Sciatic nerve (tissue), 2 donors: ENCODE measurements around the gene LINGO4. TPM values are rescaled to one million over a fixed set of nuclear protein-coding genes. Genes with fewer than 3 reads are reported as not detected.

ENCODE experiments used
- ATAC-seq: fragments of 200-7000 bp; cut with Tn5 transposase; one replicate; pipeline ENCODE4 v1.9.1; 2020; ENCODE audit warnings: mild to moderate bottlenecking, moderate library complexity
- DNase-seq: peaks from one replicate; pipeline ENCODE4 v3.0.0-alpha.2; 2020; ENCODE audit warnings: low spot score
- intact Hi-C: fragments of 100-400 bp; cut with DNase I; formaldehyde crosslinking; loops from one replicate; pipeline ENCODE4 v1.14.2; 2022
- total RNA-seq: library from RNA; stranded (reverse); fragmentation: NEBNext Ultra II Directional; extraction: Animal tissue kit (Norgen Biotek cat#: 25700); gene quantifications from one replicate; pipeline ENCODE4 v1.2.1, GENCODE V29; 2021
- donor health status: DM: no; HTN: no; CAD: no.
- donor health status: DM: no; HTN: no; CAD: no.

The LINGO4 gene
- total RNA-seq, 1 donor from 2014 or later, result not detected

DNA sequence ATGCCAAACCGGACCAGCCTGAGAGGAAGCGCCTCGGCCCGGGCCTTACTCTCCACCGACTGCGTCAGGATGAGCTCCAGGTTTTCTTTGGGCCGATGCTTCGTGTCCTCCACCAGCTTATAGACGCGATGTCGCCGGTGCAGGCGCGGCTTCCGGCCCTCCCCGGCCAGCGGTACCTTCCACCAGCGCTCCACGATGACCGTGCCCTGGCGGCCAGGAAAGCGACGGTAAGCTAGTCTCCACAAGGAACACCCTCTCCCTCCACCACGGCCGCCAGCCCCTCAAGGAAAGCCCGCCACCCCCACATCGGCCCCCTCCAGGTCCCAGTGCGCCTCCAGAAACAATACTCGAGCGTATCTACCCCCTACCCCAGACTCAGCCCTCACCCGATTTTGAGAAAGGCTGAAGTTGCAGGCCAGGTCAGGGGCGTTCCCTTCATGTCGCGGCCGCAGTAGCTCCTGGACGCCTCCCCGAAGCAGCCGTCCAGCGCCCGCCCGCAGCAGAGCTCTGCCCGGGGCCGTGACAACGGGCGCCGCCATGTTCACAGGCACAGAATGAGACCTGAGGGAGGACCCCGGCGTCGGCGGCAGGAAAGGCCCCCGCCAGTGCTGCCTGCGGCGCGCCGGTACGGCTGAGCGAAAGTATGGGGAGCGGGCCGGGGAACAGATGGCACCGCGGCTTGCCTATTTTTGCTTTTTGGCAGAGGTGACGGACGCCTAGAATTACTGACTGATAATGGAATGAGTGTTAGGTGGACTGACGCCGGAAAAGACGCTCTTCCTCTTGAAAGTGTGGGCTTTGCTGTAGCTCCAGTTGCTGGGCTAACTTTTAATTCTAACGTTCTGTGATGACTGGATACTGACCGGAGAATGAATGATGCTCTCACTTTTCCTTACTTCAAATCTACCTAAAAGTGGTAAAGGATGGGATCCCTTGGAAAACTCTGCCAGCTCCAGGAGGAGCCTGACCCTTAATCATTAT is 42.0 kb downstream of the LINGO4 start, which contains the start of gene MRPL9:
TSS of gene MRPL9 (minus strand) at position 556 of the 981 bp plus-strand sequence. CDS start at position 539, 17 bp downstream.
- ATAC-seq, result peak; percentile 98
- intact Hi-C loops, result no loop called here
- peak; percentile 85 for DNase-seq

DNA sequence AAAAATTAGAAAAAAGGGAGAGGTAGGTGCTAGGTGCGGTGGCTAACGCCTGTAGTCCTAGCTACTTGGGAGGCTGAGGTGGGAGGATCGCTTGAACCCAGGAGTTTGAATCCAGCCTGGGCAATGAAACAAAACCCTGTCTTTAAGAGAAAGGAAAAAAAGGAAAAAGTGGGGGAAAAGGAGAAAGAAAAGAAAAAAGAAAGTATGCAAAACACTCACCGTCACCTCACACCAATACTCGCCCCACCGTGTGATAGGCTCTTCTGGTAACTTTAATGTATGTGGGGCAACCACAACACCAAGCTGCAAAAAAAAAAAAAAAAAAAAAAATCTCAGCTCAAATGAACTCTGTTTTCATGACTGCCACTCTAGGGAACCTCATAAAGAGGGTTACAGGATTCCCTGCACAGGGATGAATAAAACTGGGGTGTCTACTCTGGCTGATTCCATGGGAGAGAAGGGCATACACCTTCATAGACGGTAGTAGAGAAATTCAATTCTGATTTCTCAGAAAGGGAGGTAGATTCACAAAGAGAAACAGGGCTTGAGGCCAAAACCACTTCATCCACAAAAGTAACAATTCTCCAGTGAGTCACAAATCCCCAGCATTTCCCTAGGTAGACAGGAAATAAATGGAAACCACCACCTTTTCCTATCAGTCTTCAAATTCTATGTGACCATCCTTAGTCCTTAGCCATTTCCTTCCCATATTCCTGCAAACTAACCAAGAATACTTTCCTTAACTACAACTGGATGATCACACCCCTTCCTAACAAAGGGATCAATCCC is 44.4 kb downstream of the LINGO4 start:
- ATAC-seq, result no peak
- intact Hi-C loops, result no loop called here
- no peak for DNase-seq

DNA sequence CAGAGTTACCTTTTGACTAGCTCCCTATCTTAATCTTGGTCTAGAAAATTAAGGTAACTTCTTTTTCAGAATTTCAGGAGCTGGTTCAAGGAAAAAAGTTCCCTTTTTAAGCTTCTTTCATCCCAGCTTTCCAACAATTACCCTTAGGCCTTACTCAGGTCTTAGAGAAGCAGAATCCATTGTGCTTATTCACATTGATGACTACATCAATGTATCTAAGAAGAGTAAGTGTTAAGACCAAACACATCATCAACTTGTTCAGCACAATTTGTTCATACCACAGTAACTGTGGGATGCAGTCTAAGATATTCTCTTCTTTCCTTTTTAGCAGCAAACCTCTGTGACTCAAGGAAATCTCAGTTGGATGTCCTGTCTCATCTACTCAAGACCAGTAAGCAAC is 46.0 kb downstream of the LINGO4 start:
- DNase-seq (no peak), ATAC-seq (no peak)
- intact Hi-C loops, result no loop called here

DNA sequence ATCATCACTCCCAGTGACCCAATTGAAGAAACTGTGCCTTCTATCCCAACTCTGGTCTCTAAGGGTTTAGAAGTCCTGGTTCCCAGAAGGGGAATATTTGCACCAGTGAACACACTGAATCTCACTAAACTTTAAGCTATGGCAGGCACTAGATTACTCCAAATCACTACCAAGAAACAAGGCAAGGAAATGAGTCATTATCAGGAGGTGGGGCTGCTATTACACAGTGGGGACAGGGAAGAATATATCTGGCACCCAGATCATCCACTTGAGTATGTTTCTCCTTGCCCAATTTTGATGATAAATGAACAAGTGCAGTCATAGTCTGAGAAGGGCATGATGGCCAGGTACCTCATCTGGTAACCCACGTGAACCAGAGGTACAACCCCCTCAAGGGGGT is 48.9 kb downstream of the LINGO4 start:
- no peak for DNase-seq
- ATAC-seq, result no peak
- intact Hi-C loops, result no loop called here

Other genes with a start within 250 kb of the LINGO4 start
- 60.4 TPM for gene SNX27, start 193.4 kb downstream of the LINGO4 start, total RNA-seq
- gene CELF3, start 88.6 kb downstream of the LINGO4 start, total RNA-seq, result 0.36 TPM
- gene RIIAD1, start 83.9 kb downstream of the LINGO4 start, total RNA-seq, result 1.1 TPM
- gene MRPL9, start 41.9 kb downstream of the LINGO4 start, total RNA-seq, result 44.4 TPM
- 13.2 TPM for gene TDRKH, start 14.9 kb downstream of the LINGO4 start, total RNA-seq
- gene RORC, start 26.4 kb upstream of the LINGO4 start, total RNA-seq, result 0.45 TPM
- gene C2CD4D, start 34.4 kb upstream of the LINGO4 start, total RNA-seq, result 0.45 TPM
- gene THEM5, start 48.3 kb upstream of the LINGO4 start, total RNA-seq, result not detected
- 14.9 TPM for gene THEM4, start 104.1 kb upstream of the LINGO4 start, total RNA-seq
- gene S100A10, start 188.4 kb upstream of the LINGO4 start, total RNA-seq, result 550 TPM
- 231 TPM for gene S100A11, start 231.6 kb upstream of the LINGO4 start, total RNA-seq